IMR-90 (cell line): ENCODE data around the gene FLT3. TPM values are rescaled to one million over a fixed set of nuclear protein-coding genes. Genes with fewer than 3 reads are reported as not detected.
A peak's percentile ranks its signal among the peaks of the same experiment; 100 is the strongest.

Source experiments
- ATAC-seq: fragments of 200-7000 bp; cut with Tn5 transposase; 2 replicates; pipeline ENCODE4 v1.9.1; 2020; ENCODE audit warnings: low read depth, mild to moderate bottlenecking, moderate library complexity
- BruUV-seq: library from RNA; stranded (reverse); fragments of 400-500 nt; replicated peaks from 2 replicates; lab custom pipeline; 2021; lab: Mats Ljungman, UMichigan
- CTCF ChIA-PET: fragments of 300-600 bp; formaldehyde crosslinking; extraction: SDS; loops from one replicate; lab custom pipeline; 2021; ENCODE audit warnings: antibody characterized with exemption; lab: Yijun Ruan, JAX
- POLR2A ChIA-PET: fragments of 300-600 bp; sonication (Branson Sonifier 250); formaldehyde crosslinking; loops from one replicate; lab custom pipeline; 2022; ENCODE audit warnings: antibody characterized with exemption; ENCODE audit not compliant: unreplicated experiment; lab: Charles Lee
- DNase-seq: peaks from one replicate; pipeline ENCODE4 v3.0.0; 2013
- H2AFZ ChIP-seq: replicated peaks from 2 replicates; pipeline ENCODE3; 2013; ENCODE audit warnings: low read length, mild to moderate bottlenecking; ENCODE audit not compliant: poor library complexity
- H2AK5ac ChIP-seq: 2 replicates; pipeline ENCODE4 v1.6.1; 2013; ENCODE audit warnings: low read depth, low read length, inconsistent platforms
- H2AK9ac ChIP-seq: replicated peaks from 2 replicates; pipeline ENCODE3; 2013; ENCODE audit warnings: mild to moderate bottlenecking, low read depth, low read length, moderate library complexity; ENCODE audit not compliant: poor library complexity
- H2BK120ac ChIP-seq: 2 replicates; pipeline ENCODE4 v1.6.1; 2013; ENCODE audit warnings: low read depth, low read length, inconsistent platforms
- H2BK15ac ChIP-seq: 3 replicates; pipeline ENCODE4 v1.6.1; 2013; ENCODE audit warnings: low read depth, low read length, inconsistent platforms
- H2BK20ac ChIP-seq: 2 replicates; pipeline ENCODE4 v1.6.1; 2013; ENCODE audit warnings: low read depth, mild to moderate bottlenecking, inconsistent platforms, low read length, moderate library complexity
- H2BK5ac ChIP-seq: 2 replicates; pipeline ENCODE4 v1.6.1; 2013; ENCODE audit warnings: mild to moderate bottlenecking, low read depth, low read length, inconsistent platforms; ENCODE audit not compliant: poor library complexity, severe bottlenecking
- H3K14ac ChIP-seq: replicated peaks from 2 replicates; pipeline ENCODE4 v1.6.1; 2013; ENCODE audit warnings: low read depth, low read length, inconsistent platforms
- H3K18ac ChIP-seq: 2 replicates; pipeline ENCODE4 v1.6.1; 2013; ENCODE audit warnings: low read depth, low read length, control low read depth
- H3K23ac ChIP-seq: 2 replicates; pipeline ENCODE4 v1.6.1; 2013; ENCODE audit warnings: low read depth, low read length, inconsistent platforms
- H3K27ac ChIP-seq: 2 replicates; pipeline ENCODE4 v1.5.1; 2013; ENCODE audit warnings: mild to moderate bottlenecking, control low read depth, low read length; ENCODE audit not compliant: insufficient read depth
- H3K27me3 ChIP-seq: 2 replicates; pipeline ENCODE4 v1.6.1; 2013; ENCODE audit warnings: low read length; ENCODE audit not compliant: control insufficient read depth, insufficient read depth
- H3K36me3 ChIP-seq: 2 replicates; pipeline ENCODE4 v1.6.1; 2013; ENCODE audit warnings: low read length, mixed read lengths; ENCODE audit not compliant: control insufficient read depth, insufficient read depth
- H3K4ac ChIP-seq: 2 replicates; pipeline ENCODE4 v1.6.1; 2013; ENCODE audit warnings: low read depth, low read length, inconsistent platforms
- H3K4me1 ChIP-seq: 2 replicates; pipeline ENCODE4 v1.6.1; 2013; ENCODE audit warnings: low read length, mixed read lengths; ENCODE audit not compliant: control insufficient read depth, insufficient read depth
- H3K4me2 ChIP-seq: 2 replicates; pipeline ENCODE4 v1.6.1; 2013; ENCODE audit warnings: low read depth, mild to moderate bottlenecking, control low read depth, low read length, moderate library complexity
- H3K4me3 ChIP-seq: 2 replicates; pipeline ENCODE4 v1.5.1; 2013; ENCODE audit warnings: low read depth, mild to moderate bottlenecking, control low read depth, low read length, moderate library complexity; ENCODE audit not compliant: insufficient read depth
- H3K56ac ChIP-seq: 2 replicates; pipeline ENCODE4 v1.6.1; 2013; ENCODE audit warnings: low read length, inconsistent platforms; ENCODE audit not compliant: insufficient read depth; ENCODE audit errors: extremely low read depth
- H3K79me1 ChIP-seq, 2 experiments: 2 replicates each; pipeline ENCODE4 v1.6.1; 2013; ENCODE audit warnings: low read length in 2 of 2, inconsistent platforms in 1 of 2, low read depth in 1 of 2
- H3K9ac ChIP-seq: 2 replicates; pipeline ENCODE4 v1.6.1; 2013; ENCODE audit warnings: low read depth, low read length, control low read depth
- H3K9me1 ChIP-seq: 2 replicates; pipeline ENCODE4 v1.6.1; 2013; ENCODE audit warnings: low read length, inconsistent platforms; ENCODE audit not compliant: insufficient read depth
- H3K9me3 ChIP-seq: 2 replicates; pipeline ENCODE4 v1.6.1; 2013; ENCODE audit warnings: low read length; ENCODE audit not compliant: control insufficient read depth, insufficient read depth
- H4K20me1 ChIP-seq: 2 replicates; pipeline ENCODE4 v1.6.1; 2013; ENCODE audit warnings: low read length, inconsistent platforms; ENCODE audit not compliant: insufficient read depth
- H4K5ac ChIP-seq: 2 replicates; pipeline ENCODE4 v1.6.1; 2013; ENCODE audit warnings: mild to moderate bottlenecking, low read depth, low read length, control low read depth
- H4K8ac ChIP-seq, 2 experiments: 2 replicates each; pipeline ENCODE4 v1.6.1; 2013; ENCODE audit warnings: low read depth in 2 of 2, low read length in 2 of 2, control low read depth in 1 of 2, inconsistent platforms in 1 of 2
- H4K91ac ChIP-seq: 2 replicates; pipeline ENCODE4 v1.6.1; 2013; ENCODE audit warnings: low read depth, low read length, inconsistent platforms; ENCODE audit not compliant: insufficient read depth
- BHLHE40 ChIP-seq: fragments of 150-350 bp; IDR thresholded peaks from 2 replicates; pipeline ENCODE4 v1.6.1; 2016; ENCODE audit warnings: mild to moderate bottlenecking, low read depth, low read length
- CEBPB ChIP-seq: IDR thresholded peaks from 2 replicates; pipeline ENCODE4 v1.6.1; 2012; ENCODE audit warnings: low read depth, low read length, improper control_type of control experiment
- CHD1 ChIP-seq: IDR thresholded peaks from 2 replicates; pipeline ENCODE4 v1.6.1; 2012; ENCODE audit warnings: low read depth, low read length, improper control_type of control experiment
- CTCF ChIP-seq: conservative IDR thresholded peaks from 2 replicates; pipeline ENCODE4 v1.5.1; 2012; ENCODE audit warnings: mild to moderate bottlenecking, low read depth, low read length, improper control_type of control experiment
- ELK1 ChIP-seq: fragments of 150-350 bp; IDR thresholded peaks from 2 replicates; pipeline ENCODE4 v1.6.1; 2016; ENCODE audit warnings: low read depth, mild to moderate bottlenecking, low read length, moderate library complexity, borderline replicate concordance
- FOS ChIP-seq: fragments of 150-350 bp; IDR thresholded peaks from 2 replicates; pipeline ENCODE4 v1.6.1; 2016; ENCODE audit warnings: low read depth, low read length
- MAFK ChIP-seq: IDR thresholded peaks from 2 replicates; pipeline ENCODE4 v1.6.1; 2012; ENCODE audit warnings: low read depth, low read length, improper control_type of control experiment
- MAZ ChIP-seq: IDR thresholded peaks from 2 replicates; pipeline ENCODE4 v1.6.1; 2012; ENCODE audit warnings: low read depth, mild to moderate bottlenecking, low read length, improper control_type of control experiment, moderate library complexity, borderline replicate concordance
- MXI1 ChIP-seq: IDR thresholded peaks from 2 replicates; pipeline ENCODE4 v1.6.1; 2012; ENCODE audit warnings: low read depth, mild to moderate bottlenecking, low read length, moderate library complexity, borderline replicate concordance
- NFE2L2 ChIP-seq: fragments of 150-350 bp; IDR thresholded peaks from 2 replicates; pipeline ENCODE4 v1.6.1; 2016; ENCODE audit warnings: low read depth, mild to moderate bottlenecking, low read length
- POLR2A ChIP-seq: IDR thresholded peaks from 2 replicates; pipeline ENCODE4 v1.6.1; 2012; ENCODE audit warnings: mild to moderate bottlenecking, low read depth, low read length
- RAD21 ChIP-seq: IDR thresholded peaks from 2 replicates; pipeline ENCODE4 v1.6.1; 2012; ENCODE audit warnings: low read length, improper control_type of control experiment
- RCOR1 ChIP-seq: IDR thresholded peaks from 2 replicates; pipeline ENCODE4 v1.6.1; 2012; ENCODE audit warnings: mild to moderate bottlenecking, low read length, improper control_type of control experiment; ENCODE audit not compliant: insufficient replicate concordance
- RFX5 ChIP-seq: IDR thresholded peaks from 2 replicates; pipeline ENCODE4 v1.8.0; 2012; ENCODE audit warnings: low read depth, mild to moderate bottlenecking, low read length, moderate library complexity
- SMC3 ChIP-seq: fragments of 150-350 bp; IDR thresholded peaks from 2 replicates; pipeline ENCODE4 v1.6.1; 2016; ENCODE audit warnings: low read depth, mild to moderate bottlenecking, antibody characterized with exemption, low read length, moderate library complexity
- USF2 ChIP-seq: fragments of 150-350 bp; IDR thresholded peaks from 2 replicates; pipeline ENCODE4 v1.6.1; 2017; ENCODE audit warnings: mild to moderate bottlenecking, antibody characterized with exemption, low read length, low read depth
- dilution Hi-C: fragments of 300-500 bp; cut with HindIII; formaldehyde crosslinking; loops from one replicate; pipeline ENCODE4 v1.14.3; 2018; ENCODE audit warnings: low sequenced_read_pairs; ENCODE audit not compliant: unreplicated experiment
- in situ Hi-C: fragments of 300-500 bp; cut with MboI; formaldehyde crosslinking; loops from 3 replicates; pipeline ENCODE4 v1.14.3; 2019; ENCODE audit warnings: low sequenced_read_pairs, inconsistent platforms, mixed read lengths
- intact Hi-C: fragments of 100-400 bp; cut with micrococcal nuclease; formaldehyde crosslinking; loops from 2 replicates; pipeline ENCODE4 v1.10.0; 2022
- polyA plus RNA-seq, 3 experiments: library from polyadenylated mRNA; depleted of rRNA; stranded (reverse); fragments of >200 nt; gene quantifications; 2 replicates each; pipeline ENCODE4 v1.2.3, GENCODE V29; 2012; ENCODE audit warnings: low replicate concordance in 1 of 3
- total RNA-seq: library from RNA; depleted of rRNA; stranded (reverse); fragments of >200 nt; gene quantifications from 2 replicates; pipeline ENCODE4 v1.2.3, GENCODE V29; 2012

Gene FLT3
- total and polyA plus RNA-seq, 2 of the 4 experiments (the other 2 are of a cell fraction) = not detected

GRCh38 chr13:28128926-28129325 lies 28.6 kb upstream of the FLT3 start:
- CTCF ChIA-PET = no interaction called here

More at GRCh38 chr13:28128926-28129325, 28.6 kb upstream of the FLT3 start:
- intact Hi-C loops (no loop called here), in situ Hi-C loops (no loop called here), dilution Hi-C loops (no loop called here)
- H3K4me2 ChIP-seq = no peak overlapping the region
- DNase-seq (no peak), ATAC-seq (no peak)
- peak overlapping the region; percentile 12; the same call in 1 of the 2 replicates for H3K14ac ChIP-seq
- no TSS peak for BruUV-seq
- H4K8ac ChIP-seq = no peak overlapping the region
- no peak overlapping the region for H3K4ac ChIP-seq
- H2BK20ac ChIP-seq = no peak overlapping the region
- no peak for TF ChIP-seq SMC3
- TF ChIP-seq RCOR1 = no peak
- TF ChIP-seq NFE2L2 = no peak
- no peak for TF ChIP-seq RFX5
- TF ChIP-seq CEBPB = no peak
- no peak for TF ChIP-seq MAZ
- no peak for TF ChIP-seq POLR2A
- no peak for TF ChIP-seq CTCF
- TF ChIP-seq ELK1 = no peak
- TF ChIP-seq MAFK = no peak
- TF ChIP-seq FOS = no peak
- no peak for TF ChIP-seq BHLHE40
- no peak for TF ChIP-seq RAD21
- no peak for TF ChIP-seq CHD1
- TF ChIP-seq MXI1 = no peak
- no peak for TF ChIP-seq USF2
- no peaks in the 10 kb centered on the region for H3K9me3 ChIP-seq
- no peak overlapping the region for H2BK120ac ChIP-seq
- no peak overlapping the region for H3K4me3 ChIP-seq
- H2BK15ac ChIP-seq = no peak overlapping the region
- POLR2A ChIA-PET = no interaction called here
- no peak overlapping the region for H3K27ac ChIP-seq
- H3K4me1 ChIP-seq = peaks cover 2% of the 10 kb centered on the region; the same call in 1 of the 2 replicates
- H2AK5ac ChIP-seq = no peak overlapping the region
- H2AK9ac ChIP-seq = no peak overlapping the region
- H3K36me3 ChIP-seq = no peaks in the 10 kb centered on the region
- no peak overlapping the region for H3K56ac ChIP-seq
- no peaks in the 10 kb centered on the region for H3K27me3 ChIP-seq
- no peak overlapping the region for H3K18ac ChIP-seq
- no peak overlapping the region for H2BK5ac ChIP-seq
- H3K9ac ChIP-seq = no peak overlapping the region
- no peak overlapping the region for H4K91ac ChIP-seq
- no peak overlapping the region for H4K5ac ChIP-seq
- peaks cover 4% of the 10 kb centered on the region; the same call in 1 of the 2 replicates for H3K9me1 ChIP-seq
- H3K79me1 ChIP-seq = no peaks in the 10 kb centered on the region
- H3K23ac ChIP-seq = no peak overlapping the region
- H2AFZ ChIP-seq = no peak overlapping the region
- no peaks in the 10 kb centered on the region for H4K20me1 ChIP-seq
